A549 (cell line): ENCODE measurements around the gene NDUFB10. TPM values are rescaled to one million over a fixed set of nuclear protein-coding genes. Genes with fewer than 3 reads are reported as not detected.

Experiments used
- ATAC-seq, 2 experiments: fragments of 200-7000 bp in 1 of 2; fragments of >200 bp in 1 of 2; cut with Nextera tagmentation in 1 of 2; cut with Tn5 transposase in 1 of 2; 3 replicates each; pipeline versions ENCODE4 v1.8.0 to v1.9.1; 2018 to 2020; ENCODE audit warnings: mild to moderate bottlenecking in 1 of 2, moderate library complexity in 1 of 2
- CTCF ChIA-PET: fragments of 300-600 bp; sonication (Branson Sonifier 250); formaldehyde crosslinking; extraction: SDS; loops from one replicate; lab custom pipeline; 2021; ENCODE audit warnings: antibody characterized with exemption, inconsistent platforms; lab: Yijun Ruan, JAX
- POLR2A ChIA-PET: fragments of 350-600 bp; formaldehyde crosslinking; extraction: SDS; loops from one replicate; lab custom pipeline; 2021; ENCODE audit warnings: antibody characterized with exemption, inconsistent platforms; lab: Yijun Ruan, JAX
- DNase-seq, 2 experiments: peaks; one replicate each; pipeline versions ENCODE4 v3.0.0 to v3.0.0-alpha.2; 2011 to 2016; ENCODE audit warnings: low read depth in 1 of 2, low spot score in 1 of 2
- FAIRE-seq: peaks from 2 replicates; lab custom pipeline; 2011; peaks lifted over from hg19 to GRCh38; lab: Jason Lieb, UNC
- H3K27ac ChIP-seq, 2 experiments: fragments of >200 bp; sonication (Bioruptor Twin); formaldehyde crosslinking; 3 replicates each; pipeline ENCODE4 v1.5.1; 2016 to 2017
- H3K4me1 ChIP-seq: fragments of >200 bp; sonication (Bioruptor Twin); formaldehyde crosslinking; 3 replicates; pipeline ENCODE4 v1.6.1; 2016
- H3K4me2 ChIP-seq: fragments of >200 bp; sonication (Bioruptor Twin); formaldehyde crosslinking; 3 replicates; pipeline ENCODE4 v1.6.1; 2016
- H3K4me3 ChIP-seq: fragments of >200 bp; sonication (Bioruptor Twin); formaldehyde crosslinking; 3 replicates; pipeline ENCODE4 v1.5.1; 2016
- H3K9me3 ChIP-seq: fragments of >200 bp; sonication (Bioruptor Twin); formaldehyde crosslinking; 3 replicates; pipeline ENCODE4 v1.6.1; 2016
- BCL3 ChIP-seq: fragments of >200 bp; sonication (Bioruptor Twin); formaldehyde crosslinking; IDR thresholded peaks from 3 replicates; pipeline ENCODE4 v1.6.1; 2016
- CBX8 ChIP-seq: fragments of 200-600 bp; sonication (generic); IDR thresholded peaks from 2 replicates; pipeline ENCODE4 v1.6.1; 2016
- CTCF ChIP-seq: fragments of >200 bp; sonication (Bioruptor Twin); formaldehyde crosslinking; IDR thresholded peaks from 3 replicates; pipeline ENCODE4 v1.5.1; 2016
- EP300 ChIP-seq, 2 experiments: fragments of >200 bp; sonication (Bioruptor Twin); formaldehyde crosslinking; IDR thresholded peaks; 2 replicates in 1 of 2; 3 replicates in 1 of 2; pipeline ENCODE4 v1.6.1; 2016 to 2017
- HDAC2 ChIP-seq: fragments of 200-600 bp; sonication (generic); IDR thresholded peaks from 2 replicates; pipeline ENCODE4 v1.6.1; 2016
- JUN ChIP-seq, 2 experiments: fragments of >200 bp; sonication (Bioruptor Twin); formaldehyde crosslinking; IDR thresholded peaks; 2 replicates in 1 of 2; 3 replicates in 1 of 2; pipeline ENCODE4 v1.6.1; 2016 to 2017
- MAX ChIP-seq: IDR thresholded peaks from 2 replicates; pipeline ENCODE4 v1.6.1; 2012
- PBX3 ChIP-seq: IDR thresholded peaks from 2 replicates; pipeline ENCODE4 v1.6.1; 2012
- PHF8 ChIP-seq: fragments of 200-600 bp; sonication (generic); IDR thresholded peaks from 2 replicates; pipeline ENCODE4 v1.6.1; 2016; ENCODE audit warnings: low read depth, mild to moderate bottlenecking, antibody characterized with exemption, moderate library complexity, borderline replicate concordance
- POLR2A ChIP-seq: IDR thresholded peaks from 2 replicates; pipeline ENCODE4 v1.6.1; 2012; ENCODE audit warnings: mild to moderate bottlenecking, low read length
- RAD21 ChIP-seq, 2 experiments: fragments of >200 bp in 1 of 2; sonication (Bioruptor Twin) in 1 of 2; formaldehyde crosslinking in 1 of 2; IDR thresholded peaks in 1 of 2; conservative IDR thresholded peaks in 1 of 2; 2 replicates in 1 of 2; 3 replicates in 1 of 2; pipeline ENCODE4 v1.6.1; 2012 to 2018; ENCODE audit warnings: inconsistent platforms in 1 of 2
- RCOR1 ChIP-seq: fragments of 150-350 bp; IDR thresholded peaks from 2 replicates; pipeline ENCODE4 v1.6.1; 2014; ENCODE audit warnings: antibody characterized with exemption, low read length, low read depth
- SMC3 ChIP-seq: fragments of >200 bp; sonication (Bioruptor Twin); formaldehyde crosslinking; IDR thresholded peaks from 3 replicates; pipeline ENCODE4 v1.6.1; 2018; ENCODE audit warnings: inconsistent platforms
- SREBF2 ChIP-seq: fragments of 450-650 bp; IDR thresholded peaks from 2 replicates; pipeline ENCODE4 v1.6.1; 2014; ENCODE audit warnings: mild to moderate bottlenecking, moderate library complexity
- ZFP36 ChIP-seq: fragments of 450-650 bp; IDR thresholded peaks from 2 replicates; pipeline ENCODE4 v1.6.1; 2014; ENCODE audit warnings: borderline replicate concordance; ENCODE audit not compliant: partially characterized antibody
- WGBS: methylation state at CpG from one replicate; pipeline ENCODE4 v1.1.6; 2017; ENCODE audit errors: missing lambda C conversion rate; 5-methylcytosine and 5-hydroxymethylcytosine counted together
- polyA minus RNA-seq: library from RNA; depleted of rRNA, polyadenylated mRNA; stranded (reverse); fragments of >200 nt; gene quantifications from 2 replicates; pipeline ENCODE4 v1.2.3, GENCODE V29; 2011; rRNA and poly(A)+ RNA removed
- polyA plus RNA-seq, 4 experiments: library from polyadenylated mRNA; depleted of rRNA in 3 of 4; stranded (reverse); fragments of >200 nt; fragmentation: RNase III in 1 of 4; extraction: RNeasy Plus Mini Kit Qiagen cat#74134 plus additional on column Dnase treatment in 1 of 4; gene quantifications; 2 replicates in 3 of 4; 3 replicates in 1 of 4; pipeline ENCODE4 v1.2.3, GENCODE V29; 2011 to 2017

The NDUFB10 gene
- 151 and 198 TPM in 2 replicates for polyA plus RNA-seq (2011; rRNA removed)
- 614 and 662 TPM in 2 replicates for polyA plus RNA-seq (2012; cell fraction: cytosol; rRNA removed)
- 311 and 379 TPM in 2 replicates for polyA plus RNA-seq (2012; cell fraction: nucleus; rRNA removed)
- polyA plus RNA-seq (2017; fragmentation: RNase III; extraction: RNeasy Plus Mini Kit Qiagen cat#74134 plus additional on column Dnase treatment): 367 to 410 TPM (median 389 TPM) in 3 replicates
- polyA minus RNA-seq: 233 and 240 TPM in 2 replicates

GRCh38 chr16:1959269-1960039 lies at the start of gene NDUFB10:
NDUFB10 (plus strand) TSS chr16:1959538; CDS start chr16:1959625, 87 bp downstream.
- H3K9me3 ChIP-seq: no peaks in the 10 kb centered on the region
- peak; percentile 76 to 94 for DNase-seq
- WGBS: under 1% methylated on average over 22 of the region's 79 CpGs
- ChIA-PET CTCF (interaction anchor here (0.6 to 3.0 kb wide), 9 partner anchors 9 to 181 kb away, joined by 3 to 9 read pairs (median 5); partner anchors contain the start of gene TBL3), POLR2A (interaction anchor here (0.6 to 1.4 kb wide), 2 partner anchors 84 to 177 kb away, joined by 3 to 5 read pairs; partner anchors contain the start of genes NUBP2 and SPSB3)
- H3K4me2 ChIP-seq: peak within 1 kb of the TSS; percentile 94
- peak; percentile 68 to 83 for ATAC-seq
- H3K4me1 ChIP-seq: peaks cover 30% of the 10 kb centered on the region
- TF ChIP-seq CBX8 (no peak), PBX3 (no peak), SMC3 (peak; percentile 78), POLR2A (peak; percentile 97), PHF8 (peak; percentile 86; the same call in 1 of the 2 replicates), CTCF (peak; percentile 86), SREBF2 (no peak), BCL3 (peak; percentile 93), JUN (IDR thresholded peaks at IDR 0.05) (peak; percentile 76 to 87; a peak in 4 of 5 replicates), MAX (peak; percentile 72; the same call in 1 of the 2 replicates), RAD21 (conservative IDR thresholded peaks at IDR 0.05 in 1 of 2, IDR thresholded peaks at IDR 0.05 in 1 of 2) (peak in 1 of 2 experiments; percentile 60; a peak in 4 of 5 replicates), EP300 (IDR thresholded peaks at IDR 0.05) (no peak), RCOR1 (no peak)
- TF ChIP-seq, all 56 proteins: peak for 8
- Histone ChIP-seq H3K27ac (peak within 1 kb of the TSS; percentile 92 to 97), H3K4me3 (peak within 1 kb of the TSS; percentile 88)
- no peak for FAIRE-seq

GRCh38 chr16:1909561-1910231 lies 49.6 kb upstream of the NDUFB10 start:
- H3K4me3 ChIP-seq: no peak overlapping the region
- H3K4me2 ChIP-seq: no peak overlapping the region
- H3K27ac ChIP-seq: peak overlapping the region in 1 of 2 experiments; percentile 13; a peak in 2 of 6 replicates
- no peak for DNase-seq
- no peak for FAIRE-seq
- ChIA-PET CTCF (interaction anchor here (1.2 to 1.4 kb wide), 3 partner anchors 22 to 44 kb away, joined by 3 to 4 read pairs (median 3); no protein-coding TSS in a partner anchor), POLR2A (no interaction called here)
- peaks cover 25% of the 10 kb centered on the region for H3K4me1 ChIP-seq
- no peaks in the 10 kb centered on the region for H3K9me3 ChIP-seq
- WGBS: 80% methylated on average over 16 of the region's 18 CpGs
- TF ChIP-seq HDAC2: no peak
- TF ChIP-seq ZFP36: no peak
- peak in 1 of 2 experiments; percentile 8; a peak in 2 of 6 replicates for ATAC-seq
